ENCODE results near the gene FSD1. TPM values are rescaled to one million over a fixed set of nuclear protein-coding genes. Genes with fewer than 3 reads are reported as not detected.

FSD1 gene
- total RNA-seq, 1 donor from 2014 or later, result 26.3 TPM

GRCh38 chr19:4303819-4304537 is 420 bp upstream of the FSD1 start:
- Mint-ChIP-seq H3K27ac (no peak overlapping the region), H3K4me1 (ENCODE audit: unreplicated experiment) (peaks cover 6% of the 10 kb centered on the region)

GRCh38 chr19:4305257-4305612 is 837 bp downstream of the FSD1 start:
- Mint-ChIP-seq H3K4me3 (peak overlapping the region; percentile 58), H3K36me3 (no peaks in the 10 kb centered on the region), H3K27ac (no peak overlapping the region), H3K4me1 (ENCODE audit: unreplicated experiment) (peaks cover 6% of the 10 kb centered on the region), H3K9me3 (no peaks in the 10 kb centered on the region), H3K27me3 (no peaks in the 10 kb centered on the region)
- DNase-seq (ENCODE audit: extremely low spot score, unreplicated experiment), result no peak
- TF ChIP-seq, protein P1, sequence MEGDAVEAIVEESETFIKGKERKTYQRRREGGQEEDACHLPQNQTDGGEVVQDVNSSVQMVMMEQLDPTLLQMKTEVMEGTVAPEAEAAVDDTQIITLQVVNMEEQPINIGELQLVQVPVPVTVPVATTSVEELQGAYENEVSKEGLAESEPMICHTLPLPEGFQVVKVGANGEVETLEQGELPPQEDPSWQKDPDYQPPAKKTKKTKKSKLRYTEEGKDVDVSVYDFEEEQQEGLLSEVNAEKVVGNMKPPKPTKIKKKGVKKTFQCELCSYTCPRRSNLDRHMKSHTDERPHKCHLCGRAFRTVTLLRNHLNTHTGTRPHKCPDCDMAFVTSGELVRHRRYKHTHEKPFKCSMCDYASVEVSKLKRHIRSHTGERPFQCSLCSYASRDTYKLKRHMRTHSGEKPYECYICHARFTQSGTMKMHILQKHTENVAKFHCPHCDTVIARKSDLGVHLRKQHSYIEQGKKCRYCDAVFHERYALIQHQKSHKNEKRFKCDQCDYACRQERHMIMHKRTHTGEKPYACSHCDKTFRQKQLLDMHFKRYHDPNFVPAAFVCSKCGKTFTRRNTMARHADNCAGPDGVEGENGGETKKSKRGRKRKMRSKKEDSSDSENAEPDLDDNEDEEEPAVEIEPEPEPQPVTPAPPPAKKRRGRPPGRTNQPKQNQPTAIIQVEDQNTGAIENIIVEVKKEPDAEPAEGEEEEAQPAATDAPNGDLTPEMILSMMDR (conservative IDR thresholded peaks at IDR 0.05), result no peak

More at GRCh38 chr19:4303819-4304537, 420 bp upstream of the FSD1 start:
- Mint-ChIP-seq H3K9me3 (no peaks in the 10 kb centered on the region), H3K27me3 (no peaks in the 10 kb centered on the region), H3K4me3 (peak overlapping the region; percentile 63), H3K36me3 (no peaks in the 10 kb centered on the region)
- TF ChIP-seq, protein P1 (conservative IDR thresholded peaks at IDR 0.05), result no peak
- no peak for DNase-seq (ENCODE audit: extremely low spot score, unreplicated experiment)

DNA sequence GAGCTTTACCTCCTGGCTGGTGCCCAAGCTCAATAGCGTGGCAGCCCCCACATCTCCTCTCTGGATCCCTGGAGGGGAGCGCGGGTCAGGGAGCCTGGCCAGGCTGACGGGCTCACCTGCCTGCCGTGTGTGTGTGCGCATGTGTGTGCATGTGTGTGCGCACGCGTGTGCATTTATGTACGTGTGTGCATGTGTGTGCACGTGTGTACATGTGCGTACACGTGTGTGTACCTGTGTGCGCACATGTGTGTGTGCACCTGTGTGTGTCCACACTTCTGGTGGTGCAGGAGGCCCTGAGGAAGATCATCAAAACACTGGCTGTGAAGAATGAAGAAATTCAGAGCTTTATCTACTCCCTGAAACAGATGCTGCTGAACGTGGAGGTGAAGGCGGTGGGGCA is 1.3 kb downstream of the FSD1 start:
- Mint-ChIP-seq H3K4me1 (ENCODE audit: unreplicated experiment) (peaks cover 6% of the 10 kb centered on the region), H3K27me3 (no peaks in the 10 kb centered on the region), H3K36me3 (no peaks in the 10 kb centered on the region), H3K27ac (peak overlapping the region; percentile 53), H3K4me3 (peak overlapping the region; percentile 58), H3K9me3 (no peaks in the 10 kb centered on the region)
- TF ChIP-seq, protein P1 (conservative IDR thresholded peaks at IDR 0.05), result no peak
- DNase-seq (ENCODE audit: extremely low spot score, unreplicated experiment), result no peak

DNA sequence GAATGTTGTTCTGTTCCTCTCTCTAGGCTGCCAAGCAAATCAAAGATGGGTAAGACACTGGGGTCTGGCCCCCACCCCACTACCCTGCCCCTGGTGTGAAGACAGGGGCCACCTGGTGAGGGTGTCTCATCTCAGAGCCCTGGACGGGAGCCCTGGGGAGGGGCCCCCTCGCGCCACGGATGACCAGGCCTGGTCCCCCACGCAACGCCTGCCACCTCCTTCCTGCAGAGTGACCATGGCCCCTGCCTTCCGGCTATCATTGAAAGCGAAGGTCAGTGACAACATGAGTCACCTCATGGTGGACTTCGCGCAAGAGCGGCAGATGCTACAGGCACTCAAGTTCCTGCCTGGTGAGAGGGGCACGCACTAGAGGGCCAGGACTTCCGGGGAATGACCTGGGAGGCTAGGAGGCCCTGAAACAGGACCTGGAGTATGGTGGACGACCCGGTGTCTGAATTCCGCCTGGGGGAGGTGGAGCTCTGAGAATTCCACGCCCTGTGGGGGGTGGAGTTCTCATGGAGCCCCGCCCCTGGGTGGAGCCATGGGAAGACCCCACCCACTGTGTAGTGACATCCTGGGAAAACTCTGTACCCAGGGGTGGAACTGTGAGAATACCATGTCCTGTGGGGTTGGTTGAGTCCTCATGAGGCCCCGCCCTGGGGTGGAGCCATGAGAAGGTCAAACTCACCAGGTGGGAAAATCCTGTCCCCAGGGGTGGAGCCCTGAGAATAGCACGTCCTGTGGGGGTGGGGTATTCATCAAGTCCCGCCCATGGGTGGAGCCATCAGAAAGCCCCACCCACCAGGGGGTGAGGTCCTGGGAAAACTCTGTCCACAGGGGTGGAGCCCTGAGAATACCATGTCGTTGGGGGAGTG is 6.1 kb downstream of the FSD1 start:
- Mint-ChIP-seq H3K4me1 (ENCODE audit: unreplicated experiment) (no peaks in the 10 kb centered on the region), H3K36me3 (no peaks in the 10 kb centered on the region), H3K27me3 (no peaks in the 10 kb centered on the region), H3K9me3 (no peaks in the 10 kb centered on the region), H3K27ac (no peak overlapping the region), H3K4me3 (no peak overlapping the region)
- TF ChIP-seq, protein P1 (conservative IDR thresholded peaks at IDR 0.05), result no peak
- no peak for DNase-seq (ENCODE audit: extremely low spot score, unreplicated experiment)

DNA sequence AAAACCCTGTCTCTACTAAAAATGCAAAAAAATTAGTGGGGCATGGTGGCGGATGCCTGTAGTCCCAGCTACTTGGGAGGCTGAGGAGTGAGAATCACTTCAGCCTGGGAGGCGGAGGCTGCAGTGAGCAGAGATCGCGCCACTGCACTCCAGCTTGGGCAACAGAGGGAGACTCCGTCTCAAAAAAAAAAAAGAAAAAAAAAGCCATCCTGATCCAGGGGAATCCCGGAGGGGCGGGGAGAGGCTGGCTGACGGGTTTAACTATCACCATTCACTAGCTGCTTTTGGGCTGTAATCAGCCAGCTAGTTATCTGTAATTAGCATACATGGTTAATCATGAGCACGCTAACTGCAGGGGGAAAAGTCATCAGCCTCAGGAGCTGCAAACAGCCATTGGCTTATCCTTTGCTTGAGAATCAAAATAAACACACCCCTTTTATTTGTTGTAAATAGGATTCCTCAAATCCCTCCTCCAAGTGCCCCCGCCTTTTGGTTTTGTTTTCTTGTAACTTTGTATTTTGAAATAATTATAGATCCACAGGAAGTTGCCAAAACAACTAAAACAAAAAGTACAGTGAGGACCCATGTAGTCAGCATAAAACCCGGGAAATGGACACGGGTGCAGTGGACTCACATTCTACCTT is 9.6 kb downstream of the FSD1 start:
- H3K4me1 Mint-ChIP-seq (ENCODE audit: unreplicated experiment), result no peaks in the 10 kb centered on the region
- no peak for DNase-seq (ENCODE audit: extremely low spot score, unreplicated experiment)
- no peak overlapping the region for H3K27ac Mint-ChIP-seq
- no peak overlapping the region for H3K4me3 Mint-ChIP-seq
- H3K9me3 Mint-ChIP-seq, result no peaks in the 10 kb centered on the region
- no peaks in the 10 kb centered on the region for H3K27me3 Mint-ChIP-seq
- H3K36me3 Mint-ChIP-seq, result peaks cover 9% of the 10 kb centered on the region
- TF ChIP-seq, protein P1 (conservative IDR thresholded peaks at IDR 0.05), result no peak
